Hematopoietic multipotent progenitor cell treated with erythropoietin and hydrocortisone succinate and interleukin-3 and kit ligand, for 4 days (in vitro differentiated cells): ENCODE data around the gene MEF2A.

Experiments used
- DNase-seq: peaks from one replicate; pipeline ENCODE4 v3.0.0-alpha.2; 2015

The MEF2A gene

DNA sequence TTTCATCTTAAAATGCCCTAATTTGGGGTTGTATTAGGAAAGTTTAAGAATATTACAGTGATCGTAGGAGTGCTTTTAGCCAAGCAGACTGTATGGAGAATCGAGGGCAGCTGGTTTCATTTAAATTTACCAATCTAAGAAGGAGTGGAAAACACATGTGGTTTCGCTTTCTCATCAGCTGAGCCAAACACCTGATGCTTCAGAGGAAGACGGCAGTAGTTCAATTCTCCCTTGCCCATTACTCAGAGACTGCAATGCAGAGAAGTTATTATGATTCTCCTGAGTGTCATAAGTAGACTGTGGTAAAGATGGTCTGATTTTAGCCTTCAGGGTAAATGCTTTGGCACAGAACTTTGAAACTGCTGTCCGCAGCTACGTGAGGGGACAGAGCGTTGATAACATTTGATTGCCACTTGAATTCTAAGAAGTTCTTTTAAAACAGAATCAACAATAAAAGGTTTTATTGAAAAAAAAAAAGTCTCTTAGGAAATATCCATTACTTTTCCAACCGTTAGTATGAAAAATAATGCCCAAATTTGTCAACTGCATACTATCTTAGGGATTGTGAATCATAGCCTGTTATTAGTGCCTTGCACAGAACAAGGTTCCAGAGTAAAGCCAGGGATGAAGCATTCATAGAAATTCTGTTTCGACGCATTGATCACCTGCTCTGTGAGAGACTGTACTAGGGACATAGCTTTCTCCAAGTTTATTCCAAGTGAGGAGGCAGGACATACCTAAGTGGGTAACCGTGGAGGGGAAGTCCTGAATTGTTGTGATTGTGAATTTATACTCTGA is 141.9 kb downstream of the MEF2A start:
- no peak for DNase-seq

- peak; percentile 52 for DNase-seq
These were observed 142.8 kb downstream of the MEF2A start for GRCh38 chr15:99708563-99708962.

DNA sequence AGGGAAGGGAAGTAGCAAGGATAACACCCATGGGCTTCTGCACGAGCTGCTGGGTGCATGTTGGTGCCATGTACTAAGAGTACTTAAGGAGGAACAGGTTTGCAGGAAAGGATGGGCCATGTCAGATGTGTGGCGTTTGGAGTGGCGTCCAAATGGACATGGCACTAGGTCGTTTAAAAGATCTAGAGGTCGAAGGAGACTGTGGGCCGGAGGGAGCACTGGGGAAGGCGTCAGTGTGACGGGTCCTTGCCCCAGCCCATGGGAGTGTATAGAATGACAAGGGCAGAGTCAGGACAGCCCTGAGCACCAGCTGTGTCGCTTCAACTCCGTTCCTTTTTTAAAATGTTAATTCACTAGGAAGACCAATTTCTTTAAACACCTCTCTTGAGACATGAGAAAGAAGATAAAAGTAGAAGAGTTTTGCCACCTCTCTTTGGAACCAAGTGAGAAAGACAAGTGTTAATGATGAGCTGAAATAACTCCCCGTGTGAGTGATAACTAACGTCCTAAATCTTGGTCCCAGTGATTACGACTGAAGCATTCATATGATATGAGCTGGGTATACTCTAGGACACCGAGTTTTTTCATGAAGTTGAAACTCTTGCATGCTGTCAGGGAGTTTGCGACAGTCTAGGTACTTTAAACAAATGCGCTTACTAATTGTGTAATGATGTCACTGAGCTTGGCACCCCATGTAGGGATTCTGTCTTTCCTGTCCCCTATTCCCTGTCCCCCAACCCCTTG is 143.6 kb downstream of the MEF2A start:
- no peak for DNase-seq

DNA sequence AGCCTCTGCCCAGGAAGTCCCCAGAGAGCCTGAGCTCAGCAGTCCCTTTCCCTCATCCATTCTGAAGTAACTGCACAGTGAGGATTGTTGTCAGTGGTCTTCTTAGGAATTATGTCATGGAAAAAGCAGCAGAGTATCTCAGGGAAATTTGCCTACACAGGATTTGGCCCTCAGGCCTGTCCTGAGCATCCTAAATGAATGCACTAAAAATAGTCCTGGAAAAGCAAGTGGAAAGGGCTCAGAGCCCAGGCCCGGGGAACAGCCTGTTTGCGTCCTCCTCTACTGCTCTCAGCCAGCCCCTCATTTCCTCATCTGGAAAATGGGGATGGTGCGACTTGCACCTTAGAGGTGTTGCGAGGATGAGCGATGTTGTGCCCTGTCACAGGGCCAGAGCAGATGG is 145.8 kb downstream of the MEF2A start:
- no peak for DNase-seq

DNA sequence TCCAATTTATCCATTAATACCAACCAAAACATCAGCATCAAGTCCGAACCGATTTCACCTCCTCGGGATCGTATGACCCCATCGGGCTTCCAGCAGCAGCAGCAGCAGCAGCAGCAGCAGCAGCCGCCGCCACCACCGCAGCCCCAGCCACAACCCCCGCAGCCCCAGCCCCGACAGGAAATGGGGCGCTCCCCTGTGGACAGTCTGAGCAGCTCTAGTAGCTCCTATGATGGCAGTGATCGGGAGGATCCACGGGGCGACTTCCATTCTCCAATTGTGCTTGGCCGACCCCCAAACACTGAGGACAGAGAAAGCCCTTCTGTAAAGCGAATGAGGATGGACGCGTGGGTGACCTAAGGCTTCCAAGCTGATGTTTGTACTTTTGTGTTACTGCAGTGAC is 146.6 kb downstream of the MEF2A start:
- no peak for DNase-seq

GRCh38 chr15:99716540-99717095 is 150.8 kb downstream of the MEF2A start:
- DNase-seq, result no peak

GRCh38 chr15:99717161-99718009 is 151.6 kb downstream of the MEF2A start:
- DNase-seq, result no peak

DNA sequence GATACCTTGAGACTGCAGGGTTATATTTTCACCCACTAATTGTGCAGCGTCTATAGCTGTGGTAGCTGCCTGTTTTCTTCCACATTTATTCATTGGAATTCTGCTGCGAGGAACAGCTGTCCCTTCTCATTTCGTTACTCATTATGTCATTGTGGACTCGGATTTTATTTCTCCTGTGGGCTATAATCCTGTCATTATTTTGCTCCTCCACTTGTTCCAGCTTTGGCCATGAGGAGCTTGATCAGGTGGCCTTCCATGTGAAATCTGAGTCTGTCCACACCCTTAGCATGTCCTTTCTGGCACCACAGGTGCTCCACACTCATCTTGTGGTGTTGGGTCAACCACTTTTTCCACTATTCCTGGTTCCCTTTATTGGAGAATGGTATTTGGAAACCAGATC is 152.6 kb downstream of the MEF2A start:
- no peak for DNase-seq

GRCh38 chr15:99719096-99719541 is 153.3 kb downstream of the MEF2A start:
- DNase-seq, result peak; percentile 86

- no peak for DNase-seq
These were observed 154.7 kb downstream of the MEF2A start for GRCh38 chr15:99720533-99720932.

DNA sequence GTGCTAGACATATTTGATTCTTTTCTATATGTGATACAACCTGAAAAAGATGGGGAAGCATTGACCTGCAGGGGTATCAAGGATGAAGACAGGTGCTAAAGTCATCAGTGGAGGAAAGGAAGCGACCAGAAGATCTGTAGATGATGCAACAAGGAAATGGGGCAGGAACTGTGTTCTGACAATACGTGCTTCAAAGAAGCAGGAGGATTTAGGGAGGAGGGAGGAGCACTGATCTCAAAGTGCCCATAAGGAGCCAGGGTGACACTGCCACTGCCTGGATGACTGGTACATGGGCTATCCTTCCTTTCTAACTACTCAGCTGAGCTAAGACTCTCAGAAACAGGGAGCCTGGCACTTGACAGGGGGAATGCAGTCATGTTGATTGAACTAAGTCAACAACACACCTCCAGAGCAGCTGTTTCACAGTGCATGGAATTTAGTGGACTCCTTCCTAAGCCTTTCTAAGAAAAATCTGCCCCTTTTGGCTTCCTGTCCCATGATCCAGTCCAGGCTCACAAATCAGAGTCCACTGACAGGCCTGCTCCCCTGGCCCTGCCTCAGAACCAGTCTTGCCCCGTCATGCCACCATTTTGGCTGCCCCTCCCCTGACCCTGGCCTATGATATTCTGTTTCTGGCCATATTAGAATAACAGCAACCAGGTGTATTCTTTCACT is 155.5 kb downstream of the MEF2A start:
- DNase-seq, result no peak

GRCh38 chr15:99721896-99722295 is 156.1 kb downstream of the MEF2A start:
- DNase-seq, result no peak

DNA sequence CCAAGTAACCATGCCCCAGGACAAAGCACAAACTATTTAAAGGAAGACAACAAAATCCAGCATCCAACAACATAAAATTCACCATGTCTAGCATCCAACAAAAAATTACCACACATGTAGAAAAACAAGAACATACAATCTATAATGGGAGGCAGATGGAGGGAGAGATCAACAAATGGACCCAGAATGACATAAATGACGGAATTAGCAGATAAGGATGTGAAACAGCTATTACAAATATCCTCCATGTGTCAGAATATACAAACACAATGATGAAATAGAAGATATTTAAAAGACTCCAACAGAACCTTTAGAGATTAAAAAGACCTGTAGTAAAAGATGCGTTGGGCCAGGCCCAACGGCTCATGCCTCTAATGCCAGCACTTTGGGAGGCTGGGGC is 156.6 kb downstream of the MEF2A start:
- no peak for DNase-seq

- DNase-seq, result no peak
These were observed 160.5 kb downstream of the MEF2A start for GRCh38 chr15:99726333-99726732.

DNA sequence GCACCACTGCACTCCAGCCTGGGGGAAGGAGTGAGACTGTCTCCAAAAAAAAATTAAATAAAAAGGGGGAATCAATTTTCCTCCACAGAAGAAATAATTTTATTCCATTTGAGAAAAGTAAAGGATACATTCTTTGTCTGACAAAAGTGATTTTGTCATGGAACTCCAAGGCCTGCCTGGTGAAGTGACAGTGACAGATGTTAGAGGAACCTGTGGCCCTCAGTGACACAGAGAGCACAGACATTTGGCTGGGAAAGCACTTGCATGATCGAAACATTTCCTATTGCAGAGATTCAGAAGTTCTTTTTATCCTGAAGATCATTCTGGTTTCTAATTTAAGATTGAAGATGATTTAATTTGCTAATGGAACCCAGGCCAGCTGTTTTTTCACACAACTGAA is 161.5 kb downstream of the MEF2A start:
- no peak for DNase-seq

DNA sequence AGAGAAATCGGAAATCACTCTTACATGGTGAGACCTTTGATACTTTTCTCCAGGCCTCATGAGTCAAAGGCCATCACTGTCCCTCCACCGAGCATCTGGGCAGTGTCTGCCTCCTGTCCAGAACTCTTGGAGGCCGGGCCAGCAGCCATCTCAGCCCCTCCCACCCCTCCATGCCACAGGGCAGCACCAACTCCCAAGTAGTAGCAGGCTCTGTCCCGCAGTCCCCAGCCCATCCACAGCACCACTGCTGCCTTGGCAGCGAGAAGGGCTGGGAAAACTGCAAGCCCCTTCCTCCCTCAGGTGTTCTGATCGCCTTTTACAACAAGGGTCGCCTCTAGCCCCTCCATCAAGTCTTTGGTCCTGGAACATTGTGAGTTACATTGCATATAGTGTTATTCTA is 161.9 kb downstream of the MEF2A start:
- no peak for DNase-seq

- no peak for DNase-seq
These were observed 163.1 kb downstream of the MEF2A start for GRCh38 chr15:99728916-99729315.

DNA sequence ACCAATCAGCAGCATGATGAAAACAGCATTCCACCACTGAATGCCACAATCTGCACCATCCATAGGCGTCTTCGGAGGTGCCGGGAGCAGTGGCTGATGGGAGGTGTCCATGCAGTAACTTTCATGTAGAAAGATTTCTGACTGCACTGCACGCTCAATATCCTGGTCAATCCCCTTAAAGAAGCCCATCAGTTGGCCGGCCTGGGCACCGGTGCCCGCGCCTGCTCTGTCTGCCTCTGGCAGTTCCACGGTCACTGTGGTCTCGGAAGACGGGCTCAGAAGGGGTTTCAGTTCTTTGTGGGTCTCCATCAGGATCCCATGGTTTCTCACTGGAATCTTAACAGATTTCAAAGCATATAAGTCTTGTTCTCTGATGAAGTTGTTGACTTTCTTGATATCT is 163.5 kb downstream of the MEF2A start:
- no peak for DNase-seq

- DNase-seq, result peak; percentile 54
These were observed 164.1 kb downstream of the MEF2A start for GRCh38 chr15:99729920-99730319.

- DNase-seq, result no peak
These were observed 165.7 kb downstream of the MEF2A start for GRCh38 chr15:99731336-99732123.

DNA sequence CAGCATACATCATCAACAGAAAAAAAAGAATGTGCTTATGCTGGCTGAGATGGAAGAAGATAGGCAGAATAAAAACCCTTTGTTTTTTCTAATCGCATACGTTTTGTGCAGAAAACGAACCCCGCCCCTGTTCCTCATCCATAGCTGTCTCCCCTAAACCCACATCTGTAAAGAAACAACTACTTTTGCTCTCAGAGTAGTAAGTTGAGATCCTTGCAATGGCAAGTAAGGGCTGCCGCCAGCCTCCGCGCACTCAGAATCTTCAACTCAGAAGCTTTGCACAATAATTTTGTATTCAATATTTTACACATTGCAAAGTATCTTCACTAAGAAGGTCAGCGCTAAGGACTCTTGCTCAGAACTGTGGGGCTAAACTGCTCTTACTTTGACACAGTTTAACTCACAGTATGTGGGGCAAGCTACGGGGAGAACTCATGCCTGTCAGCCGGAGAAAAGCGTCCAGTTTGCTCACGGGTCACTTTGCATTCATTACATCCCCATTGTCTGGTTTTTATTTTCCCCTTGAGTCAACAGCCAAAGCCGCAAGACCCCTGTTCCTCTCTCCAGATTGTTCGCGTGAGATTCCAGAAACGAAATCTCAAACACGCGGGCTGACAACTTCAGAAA is 166.5 kb downstream of the MEF2A start:
- peak; percentile 32 for DNase-seq
